GM18858 (cell line): Measurements from ENCODE around the gene TNFSF9.
A peak's percentile ranks its signal among the peaks of the same experiment; 100 is the strongest.
"Not testable (repeated sequence)": the region's sequence is repeated elsewhere in the genome, so short reads cannot be mapped to it uniquely, and the experiment has no call there.

Source experiments
- ATAC-seq: cut with Tn5 transposase; IDR thresholded peaks from one replicate; pipeline ENCODE4 v1.9.1; 2021; ENCODE audit not compliant: unreplicated experiment

Gene TNFSF9

DNA sequence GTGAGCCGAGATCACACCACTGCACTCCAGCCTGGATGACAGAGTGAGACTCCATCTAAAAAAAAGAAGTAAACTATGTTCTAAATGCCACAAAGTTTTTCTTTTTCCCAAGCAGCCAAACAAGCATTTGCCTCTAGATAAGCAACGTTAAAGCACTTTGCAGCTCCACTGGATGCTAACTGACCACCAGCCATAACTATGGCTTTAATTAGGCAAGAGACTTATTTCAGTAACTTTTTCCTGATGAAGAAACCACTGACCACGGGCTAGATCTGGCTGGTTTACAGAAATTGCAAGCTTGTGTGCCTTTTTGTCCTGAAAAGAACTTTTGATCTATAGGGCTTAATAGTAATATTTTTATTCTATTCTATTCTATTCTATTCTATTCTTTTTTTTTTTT is 38.0 kb downstream of the TNFSF9 start:
- ATAC-seq, result no peak

DNA sequence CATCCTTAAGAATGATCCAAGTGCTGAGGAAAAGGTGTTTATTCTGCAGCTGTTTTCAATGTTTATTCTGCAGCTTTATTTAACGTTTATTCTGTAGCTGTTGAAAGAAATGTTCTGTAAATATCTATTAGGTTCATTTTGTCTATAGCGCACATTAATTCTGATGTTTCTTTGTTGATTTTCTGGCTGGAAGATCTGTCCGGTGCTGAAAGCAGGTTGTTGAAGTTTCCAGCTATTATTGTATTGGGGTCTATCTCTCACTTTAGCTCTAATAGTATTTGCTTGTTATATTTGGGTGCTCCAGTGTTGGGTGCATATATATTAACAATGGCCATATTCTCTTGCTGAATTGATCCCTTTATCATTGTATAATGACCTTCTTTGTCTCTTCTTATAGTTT is 39.9 kb downstream of the TNFSF9 start:
- ATAC-seq, result no peak

DNA sequence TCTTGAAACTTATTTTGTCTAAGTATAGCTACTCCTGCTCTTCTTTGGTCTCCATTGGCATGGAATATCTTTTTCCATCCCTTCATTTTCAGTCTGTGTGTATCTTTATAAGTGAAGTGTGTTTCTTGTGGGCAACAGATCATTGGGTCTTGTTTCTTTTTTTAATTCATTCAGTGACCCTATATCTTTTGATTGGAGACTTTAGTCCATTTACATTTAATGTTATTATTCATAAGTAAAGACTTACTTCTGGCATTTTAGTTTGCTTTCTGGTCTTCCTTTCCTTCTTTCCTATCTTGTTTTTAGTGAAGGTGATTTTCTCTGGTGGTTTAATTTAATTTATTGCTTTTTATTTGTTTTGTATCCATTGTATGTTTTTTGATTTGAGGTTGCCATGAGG is 40.3 kb downstream of the TNFSF9 start:
- ATAC-seq, result no peak

DNA sequence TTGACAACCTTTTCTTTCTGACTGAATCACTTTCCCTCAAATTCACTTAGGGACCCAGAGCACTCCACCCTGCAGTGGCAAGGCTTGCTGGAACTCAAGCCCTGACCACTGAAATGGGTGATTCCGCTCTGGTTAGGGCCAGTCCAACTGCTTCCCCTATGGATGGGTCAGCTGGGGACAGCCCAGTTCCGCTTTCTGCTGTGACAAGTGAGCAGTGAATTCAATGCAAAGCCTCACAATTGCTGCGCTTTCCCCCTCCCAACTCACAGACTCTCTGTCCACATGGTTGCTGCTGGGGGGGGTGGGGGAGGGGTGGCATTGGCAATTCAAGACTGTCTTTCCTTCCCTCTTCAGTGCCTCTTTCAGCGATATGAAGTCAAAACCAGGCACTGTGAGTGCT is 41.4 kb downstream of the TNFSF9 start:
- ATAC-seq, result no peak

DNA sequence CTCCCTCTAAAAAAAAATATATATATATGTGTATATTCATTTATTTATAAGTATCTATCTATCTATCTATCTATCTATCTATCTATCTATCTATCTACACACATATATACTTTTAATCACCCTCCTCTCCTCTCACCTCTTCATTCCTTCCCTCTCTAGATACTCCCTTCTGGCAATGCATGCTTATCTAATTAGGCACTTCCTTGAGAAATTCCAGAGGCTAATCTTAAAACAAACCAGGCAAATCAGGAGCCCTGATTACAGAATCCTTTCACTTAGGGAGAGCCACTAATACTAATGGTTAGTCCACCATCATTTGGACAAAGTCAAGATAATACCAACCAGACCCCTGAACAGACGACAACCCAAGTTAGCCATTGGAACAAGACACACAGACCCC is 42.5 kb downstream of the TNFSF9 start:
- no peak for ATAC-seq

DNA sequence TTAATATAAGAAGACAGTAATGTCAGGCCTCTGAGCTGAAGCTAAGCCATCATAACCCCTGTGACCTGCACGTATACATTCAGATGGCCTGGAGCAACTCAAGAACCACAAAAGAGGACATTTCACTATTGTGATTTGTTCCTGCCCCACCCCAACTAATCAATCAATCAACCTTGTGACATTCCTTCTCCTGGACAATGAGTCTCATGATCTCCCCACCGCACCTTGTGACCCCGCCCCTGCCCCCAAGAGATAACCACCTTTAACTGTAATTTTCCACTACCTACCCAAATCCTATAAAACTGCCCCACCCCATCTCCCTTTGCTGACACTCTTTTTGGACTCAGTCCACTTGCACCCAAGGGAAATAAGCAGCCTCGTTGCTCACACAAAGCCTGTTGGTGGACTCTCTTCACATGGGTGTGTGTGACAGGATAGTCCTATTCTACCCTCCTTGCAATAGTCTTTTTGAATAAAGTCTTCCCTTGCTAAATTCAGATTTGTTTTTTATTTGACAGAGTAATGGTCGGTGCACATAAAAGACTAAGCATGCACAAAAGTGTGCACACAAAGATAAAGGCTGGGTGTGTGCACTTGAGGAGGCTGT is 46.1 kb downstream of the TNFSF9 start:
- ATAC-seq, result no peak

DNA sequence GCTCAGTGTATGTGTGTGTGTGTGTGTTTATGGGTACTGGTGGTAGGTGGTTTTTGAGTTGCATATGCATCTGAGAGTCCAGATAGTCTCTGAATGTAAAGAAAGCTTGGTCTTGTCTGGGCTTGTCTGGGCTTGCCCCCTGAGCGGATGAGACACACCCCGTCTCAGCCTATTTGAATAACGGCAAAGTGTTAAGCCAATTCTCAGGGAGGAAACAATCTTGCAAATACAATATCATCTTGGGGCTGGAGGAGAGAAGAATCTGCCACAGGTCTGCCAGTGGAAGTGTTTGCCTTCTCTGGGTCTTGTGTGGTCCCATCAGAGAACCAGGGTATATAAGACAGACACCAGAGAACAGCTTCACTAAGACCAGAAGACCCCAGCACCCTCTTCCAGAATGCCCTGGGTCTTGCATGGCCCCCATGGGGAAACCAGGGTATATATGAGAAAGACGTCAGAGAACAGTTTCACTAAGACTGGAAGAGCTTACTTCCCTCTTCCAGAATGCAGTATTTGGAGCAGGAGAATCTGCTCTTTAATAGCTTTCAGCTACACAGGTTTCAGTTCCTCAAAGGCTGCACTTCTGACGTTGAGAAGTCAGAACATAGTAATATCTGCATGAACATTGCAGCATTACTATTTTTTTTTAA is 46.8 kb downstream of the TNFSF9 start:
- ATAC-seq, result peak; percentile 58

DNA sequence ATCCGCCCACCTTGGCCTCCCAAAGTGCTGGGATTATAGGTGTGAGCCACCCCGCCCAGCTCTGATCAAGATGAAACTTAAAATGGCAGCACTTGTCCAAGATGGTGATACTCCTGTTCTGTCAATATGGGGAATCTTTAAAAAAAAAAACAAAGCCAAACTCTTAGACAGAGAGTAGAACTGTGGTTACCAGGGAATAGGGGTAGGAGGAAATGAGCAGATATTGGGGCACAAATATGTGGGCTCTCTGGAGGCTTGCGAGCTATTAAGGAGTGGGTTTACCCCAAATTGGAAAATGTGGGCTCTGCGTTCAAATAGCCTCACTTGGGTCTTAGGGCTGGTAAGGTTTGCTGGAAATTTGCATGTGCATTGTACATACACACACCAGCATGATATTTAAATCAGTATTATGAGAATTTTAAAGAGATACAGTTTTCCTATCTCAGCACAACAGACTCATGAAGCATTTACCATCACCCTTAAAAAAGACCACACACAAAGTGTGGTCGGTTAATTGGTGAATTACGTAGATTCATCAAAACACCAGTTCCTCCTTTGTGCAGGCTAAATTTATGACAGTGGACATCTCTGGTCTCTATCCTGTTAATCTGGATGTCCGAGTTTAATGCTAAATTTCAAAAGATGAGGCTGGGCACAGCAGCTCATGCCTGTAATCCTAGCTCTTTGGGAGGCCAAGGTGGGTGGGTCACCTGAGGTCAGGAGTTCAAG is 48.8 kb downstream of the TNFSF9 start:
- ATAC-seq, result no peak

DNA sequence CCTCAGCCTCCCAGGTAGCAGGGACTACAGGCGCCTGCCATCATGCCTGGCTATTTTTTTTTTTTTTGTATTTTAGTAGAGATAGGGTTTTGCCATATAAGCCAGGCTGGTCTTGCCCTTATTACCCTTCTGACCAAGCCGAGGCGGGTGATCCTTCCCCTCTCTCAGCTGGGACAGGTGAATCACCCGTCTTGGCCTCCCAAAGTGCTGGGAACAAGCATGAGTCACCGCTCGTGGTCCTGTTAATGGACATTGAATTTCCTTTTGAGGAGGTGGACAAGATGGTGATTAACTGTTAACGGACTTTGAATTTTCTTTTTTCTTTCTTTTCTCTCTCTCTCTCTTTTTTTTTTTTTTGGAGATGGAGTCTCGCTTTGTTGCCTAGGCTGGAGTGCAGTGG is 49.5 kb downstream of the TNFSF9 start:
- no peak for ATAC-seq

DNA sequence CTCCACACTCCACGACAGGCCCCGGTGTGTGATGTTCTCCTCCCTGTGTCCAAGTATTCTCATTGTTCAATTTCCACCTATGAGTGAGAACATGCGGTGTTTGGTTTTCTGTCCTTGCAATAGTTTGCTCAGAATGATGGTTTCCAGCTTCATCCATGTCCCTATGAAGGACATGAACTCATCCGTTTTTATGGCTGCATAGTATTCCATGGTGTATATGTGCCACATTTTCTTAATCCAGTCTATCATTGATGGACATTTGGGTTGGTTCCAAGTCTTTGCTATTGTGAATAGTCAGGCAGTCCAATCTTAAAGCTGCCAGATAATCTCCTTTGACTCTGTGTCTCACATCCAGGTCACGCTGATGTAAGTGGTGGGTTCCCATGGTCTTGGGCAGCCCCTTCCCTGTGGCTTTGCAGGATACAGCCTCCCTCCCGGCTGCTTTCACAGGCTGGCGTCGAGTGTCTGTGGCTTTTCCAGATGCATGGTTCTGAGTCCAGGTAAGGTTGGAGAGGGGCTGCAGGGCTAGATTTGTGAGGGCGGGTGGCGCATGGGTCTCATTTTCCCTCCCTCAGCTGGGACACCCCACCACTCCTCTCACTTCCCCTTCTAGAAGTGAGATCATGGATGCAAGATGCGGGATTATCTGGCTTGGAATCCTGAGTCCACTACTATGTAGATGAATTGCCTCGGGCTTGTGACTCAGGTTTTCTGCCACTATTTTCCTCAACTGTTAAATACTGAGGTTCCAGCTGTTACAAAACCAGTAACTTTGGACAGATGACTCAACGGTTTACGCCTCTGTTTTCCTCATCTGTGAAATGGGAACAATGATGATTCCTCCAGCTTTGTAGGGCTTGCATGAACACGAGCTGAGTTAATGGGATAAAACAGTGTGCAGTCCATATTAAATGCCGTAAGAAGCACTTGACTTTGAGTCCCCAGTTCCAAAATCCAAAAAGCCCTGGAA is 52.0 kb downstream of the TNFSF9 start:
- not testable (repeated sequence) for ATAC-seq
